22Rv1 (cell line): ENCODE results near the gene INPP5D.

Source experiments
- ZFX ChIP-seq: fragments of 450-650 bp; IDR thresholded peaks from 2 replicates; pipeline ENCODE4 v1.6.1; 2017; ENCODE audit warnings: antibody characterized with exemption, borderline replicate concordance
- TF ChIP-seq, protein P1 (sequence below): fragments of 450-650 bp; IDR thresholded peaks from 2 replicates; pipeline ENCODE4 v1.5.1; 2017; ENCODE audit warnings: mild to moderate bottlenecking

DNA sequence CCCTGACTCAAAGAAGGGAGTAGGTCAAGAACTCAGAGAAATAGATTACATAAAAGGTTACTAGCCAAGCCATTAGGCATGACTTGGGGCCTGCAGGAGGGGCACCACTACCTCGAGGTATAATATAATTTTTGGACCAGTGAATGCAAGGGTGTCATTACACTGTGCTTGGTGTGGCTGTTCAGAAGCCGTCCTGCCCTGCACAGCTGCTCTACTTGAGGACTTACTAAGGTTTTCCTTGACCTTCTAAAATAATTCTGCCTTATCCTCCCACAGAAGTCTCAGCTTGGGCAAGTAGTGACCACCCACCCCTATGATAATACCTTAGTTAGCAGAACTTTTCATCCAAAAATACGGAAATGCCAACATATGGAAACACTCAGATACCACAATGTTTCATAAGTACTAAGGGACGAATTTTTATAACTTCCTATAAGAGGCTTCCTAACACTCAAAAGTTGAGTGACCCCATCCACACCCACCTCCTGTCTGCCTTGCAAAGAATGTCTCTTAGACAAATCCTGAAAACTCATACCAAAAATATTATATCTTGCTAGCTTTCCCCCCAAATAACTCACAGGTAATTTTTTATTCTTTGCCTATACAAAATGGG is 173.6 kb downstream of the INPP5D start:
- TF ChIP-seq, protein P1, sequence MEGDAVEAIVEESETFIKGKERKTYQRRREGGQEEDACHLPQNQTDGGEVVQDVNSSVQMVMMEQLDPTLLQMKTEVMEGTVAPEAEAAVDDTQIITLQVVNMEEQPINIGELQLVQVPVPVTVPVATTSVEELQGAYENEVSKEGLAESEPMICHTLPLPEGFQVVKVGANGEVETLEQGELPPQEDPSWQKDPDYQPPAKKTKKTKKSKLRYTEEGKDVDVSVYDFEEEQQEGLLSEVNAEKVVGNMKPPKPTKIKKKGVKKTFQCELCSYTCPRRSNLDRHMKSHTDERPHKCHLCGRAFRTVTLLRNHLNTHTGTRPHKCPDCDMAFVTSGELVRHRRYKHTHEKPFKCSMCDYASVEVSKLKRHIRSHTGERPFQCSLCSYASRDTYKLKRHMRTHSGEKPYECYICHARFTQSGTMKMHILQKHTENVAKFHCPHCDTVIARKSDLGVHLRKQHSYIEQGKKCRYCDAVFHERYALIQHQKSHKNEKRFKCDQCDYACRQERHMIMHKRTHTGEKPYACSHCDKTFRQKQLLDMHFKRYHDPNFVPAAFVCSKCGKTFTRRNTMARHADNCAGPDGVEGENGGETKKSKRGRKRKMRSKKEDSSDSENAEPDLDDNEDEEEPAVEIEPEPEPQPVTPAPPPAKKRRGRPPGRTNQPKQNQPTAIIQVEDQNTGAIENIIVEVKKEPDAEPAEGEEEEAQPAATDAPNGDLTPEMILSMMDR: no peak
- no peak for TF ChIP-seq ZFX
